Measurements from ENCODE around the gene ABHD14A. TPM values are rescaled to one million over a fixed set of nuclear protein-coding genes. Genes with fewer than 3 reads are reported as not detected.

The ABHD14A gene
- total RNA-seq, 1 experiment from 2014 or later = 3.7 TPM

DNA sequence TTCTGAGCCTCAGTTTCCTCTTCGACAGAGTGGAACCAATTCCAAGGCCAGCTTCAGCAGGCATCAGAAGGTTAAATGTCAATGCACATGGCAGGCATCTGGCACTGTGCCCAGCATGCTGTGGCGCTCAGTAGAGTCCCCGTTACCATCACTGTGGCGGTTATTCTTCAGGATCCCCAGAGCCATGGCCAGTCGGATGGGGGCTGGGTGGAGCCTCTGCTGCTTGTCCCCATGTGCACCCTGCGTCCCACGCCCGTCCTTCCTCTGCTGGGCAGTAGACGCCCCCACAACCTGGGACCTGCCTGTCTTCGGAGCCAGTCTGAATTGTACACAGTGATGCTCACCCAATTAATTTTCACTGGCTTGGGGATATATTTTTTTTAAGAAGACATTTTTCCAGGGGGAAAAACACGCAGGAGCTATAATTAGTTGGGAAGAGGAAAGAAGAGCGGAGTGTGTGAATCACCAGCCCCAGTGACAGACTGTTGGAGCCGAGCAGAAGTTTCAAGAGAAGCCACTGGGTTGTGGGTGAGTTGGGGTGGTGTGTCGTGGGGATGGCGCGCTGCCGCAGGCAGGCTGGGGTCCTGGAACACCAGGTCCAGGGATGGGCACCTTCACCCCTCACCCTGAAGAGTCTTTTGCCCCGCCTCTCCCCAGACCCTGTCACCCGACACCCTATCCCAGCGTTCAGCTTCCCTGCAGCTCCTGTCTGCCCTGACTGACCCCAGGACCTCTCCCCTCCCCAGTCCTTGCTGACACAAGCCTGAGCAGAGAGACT is 47.6 kb downstream of the ABHD14A start:
- no peak for DNase-seq (ENCODE audit: low spot score)
- CTCF ChIA-PET = no interaction called here
- H3K27me3 ChIP-seq (replicated peaks; ENCODE audit: insufficient read depth, low read depth, low read length, poor library complexity) = no peaks in the 10 kb centered on the region
- no peak overlapping the region for H3K27ac ChIP-seq (ENCODE audit: low read depth, low read length, poor library complexity, severe bottlenecking)
- TF ChIP-seq EZH2 (IDR thresholded peaks at IDR 0.05; ENCODE audit: borderline replicate concordance, low read depth, low read length, poor library complexity, severe bottlenecking) = no peak
- TF ChIP-seq, protein P1, sequence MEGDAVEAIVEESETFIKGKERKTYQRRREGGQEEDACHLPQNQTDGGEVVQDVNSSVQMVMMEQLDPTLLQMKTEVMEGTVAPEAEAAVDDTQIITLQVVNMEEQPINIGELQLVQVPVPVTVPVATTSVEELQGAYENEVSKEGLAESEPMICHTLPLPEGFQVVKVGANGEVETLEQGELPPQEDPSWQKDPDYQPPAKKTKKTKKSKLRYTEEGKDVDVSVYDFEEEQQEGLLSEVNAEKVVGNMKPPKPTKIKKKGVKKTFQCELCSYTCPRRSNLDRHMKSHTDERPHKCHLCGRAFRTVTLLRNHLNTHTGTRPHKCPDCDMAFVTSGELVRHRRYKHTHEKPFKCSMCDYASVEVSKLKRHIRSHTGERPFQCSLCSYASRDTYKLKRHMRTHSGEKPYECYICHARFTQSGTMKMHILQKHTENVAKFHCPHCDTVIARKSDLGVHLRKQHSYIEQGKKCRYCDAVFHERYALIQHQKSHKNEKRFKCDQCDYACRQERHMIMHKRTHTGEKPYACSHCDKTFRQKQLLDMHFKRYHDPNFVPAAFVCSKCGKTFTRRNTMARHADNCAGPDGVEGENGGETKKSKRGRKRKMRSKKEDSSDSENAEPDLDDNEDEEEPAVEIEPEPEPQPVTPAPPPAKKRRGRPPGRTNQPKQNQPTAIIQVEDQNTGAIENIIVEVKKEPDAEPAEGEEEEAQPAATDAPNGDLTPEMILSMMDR (conservative IDR thresholded peaks at IDR 0.05; ENCODE audit: low read depth, low read length) = no peak
- H3K4me1 ChIP-seq (ENCODE audit: insufficient read depth, low read length, poor library complexity, severe bottlenecking) = peaks cover 10% of the 10 kb centered on the region
- no TSS peak for BruUV-seq (replicated peaks)
- POLR2A ChIA-PET (ENCODE audit: low non-redundant PET) = no interaction called here
- H3K9me3 ChIP-seq (ENCODE audit: low read depth, low read length, poor library complexity, severe bottlenecking) = no peaks in the 10 kb centered on the region
- intact Hi-C loops (cut with micrococcal nuclease; ENCODE audit: unreplicated experiment) = no loop called here
- no peaks in the 10 kb centered on the region for H3K36me3 ChIP-seq (ENCODE audit: insufficient read depth, low read length, poor library complexity, severe bottlenecking)
- H3K4me3 ChIP-seq (ENCODE audit: low read depth, low read length, poor library complexity, severe bottlenecking) = no peak overlapping the region

DNA sequence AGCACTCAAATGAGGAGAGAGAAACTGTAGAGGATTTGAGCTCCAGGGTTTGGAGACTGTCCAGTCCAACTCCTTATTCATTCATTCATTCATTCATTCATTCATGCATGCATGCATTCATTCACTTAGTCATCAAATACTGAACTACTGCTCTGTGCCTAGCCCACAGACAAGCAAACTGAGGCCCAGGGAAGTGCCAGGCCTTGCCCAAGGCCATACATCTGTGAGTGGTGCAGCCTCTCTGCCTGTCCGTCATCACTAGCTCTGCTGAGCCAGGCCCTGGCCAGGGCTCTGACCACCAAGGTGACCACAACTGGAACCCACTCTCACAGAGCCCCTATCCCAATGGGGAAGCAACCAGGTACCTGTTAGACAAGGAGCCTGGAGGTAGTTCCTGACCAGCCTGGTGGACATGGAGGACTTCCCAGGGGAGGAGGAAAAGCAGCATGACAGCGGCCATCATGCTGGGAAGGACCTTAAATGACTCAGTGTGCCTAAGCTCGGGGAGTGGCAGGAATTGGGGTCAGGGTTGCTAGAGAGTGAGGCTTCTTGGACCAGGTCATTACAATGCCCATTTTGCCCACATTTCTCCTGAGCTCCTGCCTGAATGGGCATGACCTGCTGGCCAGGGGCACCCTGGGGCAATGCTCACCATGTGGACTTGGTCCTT is 48.4 kb downstream of the ABHD14A start:
- no peaks in the 10 kb centered on the region for H3K9me3 ChIP-seq (ENCODE audit: low read depth, low read length, poor library complexity, severe bottlenecking)
- DNase-seq (ENCODE audit: low spot score) = no peak
- H3K4me1 ChIP-seq (ENCODE audit: insufficient read depth, low read length, poor library complexity, severe bottlenecking) = peaks cover 10% of the 10 kb centered on the region
- no peaks in the 10 kb centered on the region for H3K36me3 ChIP-seq (ENCODE audit: insufficient read depth, low read length, poor library complexity, severe bottlenecking)
- TF ChIP-seq, protein P1 (conservative IDR thresholded peaks at IDR 0.05; ENCODE audit: low read depth, low read length) = no peak
- TF ChIP-seq EZH2 (IDR thresholded peaks at IDR 0.05; ENCODE audit: borderline replicate concordance, low read depth, low read length, poor library complexity, severe bottlenecking) = no peak
- BruUV-seq (replicated peaks) = no TSS peak
- H3K4me3 ChIP-seq (ENCODE audit: low read depth, low read length, poor library complexity, severe bottlenecking) = no peak overlapping the region
- ChIA-PET CTCF (no interaction called here), POLR2A (ENCODE audit: low non-redundant PET) (no interaction called here)
- intact Hi-C loops (cut with micrococcal nuclease; ENCODE audit: unreplicated experiment) = no loop called here
- no peaks in the 10 kb centered on the region for H3K27me3 ChIP-seq (replicated peaks; ENCODE audit: insufficient read depth, low read depth, low read length, poor library complexity)
- no peak overlapping the region for H3K27ac ChIP-seq (ENCODE audit: low read depth, low read length, poor library complexity, severe bottlenecking)

DNA sequence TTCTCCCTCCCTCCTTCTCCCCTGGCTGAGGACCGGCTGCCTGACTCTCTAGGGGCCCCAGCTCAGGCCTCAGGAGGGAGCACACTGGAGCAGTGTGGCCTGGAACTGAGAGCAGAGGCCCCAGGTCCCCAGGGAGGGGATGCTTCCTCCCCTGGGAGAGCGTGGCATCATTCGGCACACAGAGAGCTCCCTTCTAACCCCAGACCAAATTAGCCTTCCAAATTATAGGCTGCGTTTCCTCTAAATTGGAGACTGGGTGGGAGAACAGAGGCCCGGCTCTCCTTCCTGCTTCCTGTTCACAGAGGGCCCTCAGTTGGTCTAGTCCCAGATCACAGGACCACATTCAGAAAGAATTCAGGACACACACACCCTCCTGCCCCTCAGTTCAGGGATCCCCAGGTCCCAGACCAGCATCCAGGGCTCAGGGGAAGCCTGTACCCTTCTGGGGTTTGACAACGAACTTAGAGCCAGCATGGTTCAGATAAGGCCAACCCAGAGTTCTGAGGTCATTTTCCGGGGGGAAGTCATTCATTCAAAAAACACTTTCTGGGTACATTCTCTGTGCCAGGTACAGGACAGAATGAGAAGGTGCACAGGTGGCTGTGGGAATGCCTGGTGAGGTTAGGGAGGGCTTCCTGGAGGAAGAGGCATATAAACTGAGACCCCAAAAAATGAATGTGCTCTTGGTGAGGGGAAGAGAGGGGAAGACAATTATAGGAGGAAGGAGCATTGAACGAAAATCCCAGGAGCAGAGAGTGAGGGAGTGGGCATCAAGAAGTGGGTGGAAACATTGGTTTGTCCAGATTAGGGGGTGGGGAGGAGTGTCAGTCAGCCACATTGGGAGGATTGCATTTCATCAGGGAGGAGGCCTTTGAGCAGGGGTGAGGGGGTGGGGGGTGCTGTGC is 49.2 kb downstream of the ABHD14A start:
- Histone ChIP-seq H3K27me3 (replicated peaks; ENCODE audit: insufficient read depth, low read depth, low read length, poor library complexity) (no peaks in the 10 kb centered on the region), H3K9me3 (ENCODE audit: low read depth, low read length, poor library complexity, severe bottlenecking) (no peaks in the 10 kb centered on the region), H3K4me1 (ENCODE audit: insufficient read depth, low read length, poor library complexity, severe bottlenecking) (peaks cover 10% of the 10 kb centered on the region), H3K4me3 (ENCODE audit: low read depth, low read length, poor library complexity, severe bottlenecking) (no peak overlapping the region), H3K36me3 (ENCODE audit: insufficient read depth, low read length, poor library complexity, severe bottlenecking) (no peaks in the 10 kb centered on the region), H3K27ac (ENCODE audit: low read depth, low read length, poor library complexity, severe bottlenecking) (no peak overlapping the region)
- intact Hi-C loops (cut with micrococcal nuclease; ENCODE audit: unreplicated experiment) = no loop called here
- POLR2A ChIA-PET (ENCODE audit: low non-redundant PET) = no interaction called here
- DNase-seq (ENCODE audit: low spot score) = no peak
- BruUV-seq (replicated peaks) = no TSS peak
- CTCF ChIA-PET = no interaction called here
- no peak for TF ChIP-seq EZH2 (IDR thresholded peaks at IDR 0.05; ENCODE audit: borderline replicate concordance, low read depth, low read length, poor library complexity, severe bottlenecking)
- TF ChIP-seq, protein P1 (conservative IDR thresholded peaks at IDR 0.05; ENCODE audit: low read depth, low read length) = no peak
